Fibroblast of pulmonary artery (primary cell): ENCODE measurements around the gene KCTD17.

Experiments
- DNase-seq: peaks from one replicate; pipeline ENCODE4 v3.0.0-alpha.2; 2010; ENCODE audit warnings: low read depth
- H3K4me3 ChIP-seq: replicated peaks from 2 replicates; pipeline ENCODE4 v1.5.1; 2011; ENCODE audit warnings: low read depth, mild to moderate bottlenecking, control low read depth, low read length, moderate library complexity
- CTCF ChIP-seq: IDR thresholded peaks from 2 replicates; pipeline ENCODE4 v1.5.1; 2011; ENCODE audit warnings: mild to moderate bottlenecking, control low read depth, low read length, inconsistent platforms; ENCODE audit errors: missing control alignments

Gene KCTD17

GRCh38 chr22:37032535-37033460, 18.7 kb upstream of the KCTD17 start:
- peak; percentile 93 for DNase-seq
- TF ChIP-seq CTCF: no peak
- no peak overlapping the region for H3K4me3 ChIP-seq

DNA sequence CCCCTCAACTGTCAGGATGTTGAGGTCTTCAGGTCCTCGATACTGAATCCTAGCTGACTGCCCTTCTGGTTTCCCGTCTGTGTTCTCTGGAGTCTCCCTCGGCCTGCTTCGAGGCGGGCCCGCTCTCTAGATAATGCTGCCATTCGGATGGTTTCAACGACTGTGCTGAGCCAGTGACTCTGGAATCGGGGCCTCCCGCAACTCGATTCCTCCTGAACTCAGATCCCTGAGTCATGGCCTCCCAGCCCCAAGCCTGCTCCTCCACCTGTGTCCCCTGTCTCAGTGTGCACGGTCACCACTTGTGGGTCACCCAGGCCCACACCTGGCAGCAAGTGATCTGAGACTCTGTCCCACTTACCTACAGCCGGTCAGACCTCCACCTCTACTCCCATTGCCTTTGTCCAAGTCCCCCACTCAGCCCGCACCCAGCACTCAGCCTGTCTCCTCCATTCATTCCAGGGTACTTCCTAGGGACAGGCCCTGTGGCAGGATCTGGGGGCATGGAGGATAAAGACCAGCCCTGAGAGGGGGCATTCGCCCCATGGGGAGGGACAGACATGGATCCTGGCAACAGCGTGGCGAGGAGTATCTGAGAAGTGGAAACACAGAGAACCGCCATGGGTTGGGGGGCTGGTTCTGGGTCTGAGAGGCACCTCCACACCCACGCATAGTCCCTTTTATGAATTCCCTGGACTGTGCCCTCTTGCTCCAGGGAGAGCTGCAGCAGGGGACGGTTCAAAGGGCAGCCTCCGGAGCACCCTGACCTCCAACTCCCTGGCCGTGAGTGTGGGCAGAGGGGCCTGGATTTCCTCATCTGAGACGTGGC, 17.7 kb upstream of the KCTD17 start:
- no peak overlapping the region for H3K4me3 ChIP-seq
- DNase-seq: no peak
- no peak for TF ChIP-seq CTCF

GRCh38 chr22:37036655-37037377, 14.7 kb upstream of the KCTD17 start:
- no peak overlapping the region for H3K4me3 ChIP-seq
- DNase-seq: no peak
- TF ChIP-seq CTCF: no peak

GRCh38 chr22:37037669-37038068, 13.9 kb upstream of the KCTD17 start:
- TF ChIP-seq CTCF: no peak
- DNase-seq: no peak
- H3K4me3 ChIP-seq: no peak overlapping the region

- TF ChIP-seq CTCF: no peak
- no peak overlapping the region for H3K4me3 ChIP-seq
- no peak for DNase-seq
Observed at GRCh38 chr22:37039466-37039865, 12.1 kb upstream of the KCTD17 start.

DNA sequence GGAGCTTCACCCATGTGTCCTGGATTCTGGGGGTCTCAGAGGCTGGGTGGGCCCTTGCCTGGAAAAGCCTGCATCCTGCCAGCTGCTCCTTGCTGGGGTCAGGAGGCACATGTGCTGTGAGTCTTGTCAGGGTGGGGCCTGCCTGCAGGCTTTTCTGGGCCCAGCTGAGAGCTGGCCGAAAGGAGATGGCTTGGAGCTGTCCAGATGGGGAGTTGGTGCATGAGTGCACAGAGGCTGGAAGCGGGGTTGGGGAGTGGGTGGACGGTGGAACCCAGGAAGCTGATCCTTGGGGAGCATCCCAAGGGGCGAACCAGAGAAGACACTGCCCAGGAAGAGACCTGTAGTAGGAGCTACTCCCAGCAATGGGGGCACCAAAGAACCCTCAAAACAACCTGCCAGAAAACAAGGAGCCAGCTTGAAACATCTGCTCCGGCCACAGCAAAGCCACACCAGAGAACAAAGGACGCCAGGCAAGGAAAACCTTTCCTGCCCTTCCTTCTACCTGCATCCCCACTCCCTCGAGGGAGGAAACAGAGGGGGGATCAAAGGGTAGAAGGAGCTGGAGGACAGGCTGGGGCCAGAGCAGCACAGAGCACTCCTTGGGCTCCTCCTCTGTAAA, 8.2 kb upstream of the KCTD17 start:
- DNase-seq: no peak
- no peak overlapping the region for H3K4me3 ChIP-seq
- no peak for TF ChIP-seq CTCF
